Kidney (tissue), 14 donors: ENCODE data around the gene YAF2. TPM values are rescaled to one million over a fixed set of nuclear protein-coding genes. Genes with fewer than 3 reads are reported as not detected.
A peak's percentile ranks its signal among the peaks of the same experiment; 100 is the strongest.

Experiments
- DNase-seq, 5 donors: peaks; one replicate each; pipeline ENCODE4 v3.0.0-alpha.2; 2013 to 2020
- FAIRE-seq: peaks from 2 replicates; lab custom pipeline; 2012; peaks lifted over from hg19 to GRCh38; lab: Jason Lieb, UNC
- H3K27ac ChIP-seq, 2 donors: one replicate each; pipeline ENCODE4 v1.7.0; 2013; ENCODE audit warnings: low read depth in 2 of 2, low read length in 2 of 2, inconsistent platforms in 1 of 2
- H3K27me3 ChIP-seq: one replicate; pipeline ENCODE4 v1.7.1; 2013; ENCODE audit warnings: low read length, inconsistent platforms; ENCODE audit not compliant: control insufficient read depth, insufficient read depth
- H3K36me3 ChIP-seq, 3 donors: one replicate each; pipeline versions ENCODE4 v1.7.0 to v1.7.1; 2013; ENCODE audit warnings: low read length in 3 of 3, control low read depth in 1 of 3, inconsistent platforms in 1 of 3; ENCODE audit not compliant: insufficient read depth in 3 of 3, control insufficient read depth in 2 of 3
- H3K4me1 ChIP-seq, 3 donors: one replicate each; pipeline versions ENCODE4 v1.7.0 to v1.7.1; 2013; ENCODE audit warnings: low read length in 3 of 3, inconsistent platforms in 1 of 3, low read depth in 1 of 3; ENCODE audit not compliant: control insufficient read depth in 2 of 3, insufficient read depth in 2 of 3
- H3K4me3 ChIP-seq, 3 donors: one replicate each; pipeline versions ENCODE4 v1.7.0 to v1.8.1; 2013; ENCODE audit warnings: low read length in 3 of 3, control low read depth in 1 of 3, inconsistent platforms in 1 of 3
- H3K9ac ChIP-seq, 3 donors: one replicate each; pipeline versions ENCODE4 v1.7.0 to v1.7.1; 2013; ENCODE audit warnings: low read length in 3 of 3, control low read depth in 1 of 3, inconsistent platforms in 1 of 3
- H3K9me3 ChIP-seq, 3 donors: one replicate each; pipeline versions ENCODE4 v1.7.0 to v1.7.1; 2013; ENCODE audit warnings: low read length in 3 of 3, control low read depth in 1 of 3, inconsistent platforms in 1 of 3; ENCODE audit not compliant: control insufficient read depth in 2 of 3, insufficient read depth in 1 of 3
- intact Hi-C: fragments of 100-400 bp; cut with DNase I; formaldehyde crosslinking; loops from one replicate; pipeline ENCODE4 v1.11.1; 2022
- polyA plus RNA-seq: library from polyadenylated mRNA; stranded (reverse); fragments of 350-450 nt; fragmentation: Illumina TruSeq; extraction: RNeasy Lipid Tissue Mini Kit (QIAGEN cat#74804); gene quantifications from one replicate; pipeline ENCODE4 v1.2.3, GENCODE V29; 2014; ENCODE audit warnings: low read depth, low replicate concordance; ENCODE audit not compliant: insufficient read depth
- total RNA-seq: library from RNA; stranded (reverse); fragmentation: NEBNext Ultra II Directional; extraction: Animal tissue kit (Norgen Biotek cat#: 25700); gene quantifications from one replicate; pipeline ENCODE4 v1.2.1, GENCODE V29; 2021
- TF ChIP-seq, protein P1 (sequence below): IDR thresholded peaks from 3 replicates; pipeline ENCODE4 v1.5.1; 2012; ENCODE audit warnings: mild to moderate bottlenecking, moderate library complexity, borderline replicate concordance; ENCODE audit not compliant: insufficient read depth; ENCODE audit errors: extremely low read depth
- donor health status: control.
- donor health status: control.
- donor health status: control.
- donor health status: control.
- donor health status: control.
- donor health status: DM: yes; HTN: yes; CAD: no.
- donor health status: Normal renal cell carcinoma (clear cell type).

Gene YAF2
- total and polyA plus RNA-seq, 2 donors from 2014 or later, result 15.0 to 32.0 TPM

DNA sequence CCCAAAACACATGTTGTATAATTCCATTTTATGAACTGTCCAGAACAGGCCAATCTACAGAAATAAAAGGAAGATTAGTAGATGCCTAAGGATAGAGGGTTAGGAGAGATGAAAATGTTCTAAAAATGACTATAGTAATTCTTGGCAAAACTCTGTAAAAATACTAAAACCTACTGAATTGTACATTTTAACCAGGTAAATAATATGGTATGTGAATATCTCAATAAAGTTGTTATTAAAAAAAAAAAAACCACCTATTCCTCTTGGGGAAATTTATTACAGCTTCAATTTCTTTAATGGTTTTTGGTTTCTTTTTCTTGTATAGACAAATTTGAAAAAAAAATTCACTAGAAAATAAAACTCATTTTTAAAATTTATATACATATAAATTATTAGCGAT is 33.2 kb downstream of the YAF2 start:
- FAIRE-seq (peak; percentile 17), DNase-seq (no peak)
- Histone ChIP-seq H3K27me3 (no peaks in the 10 kb centered on the region), H3K4me1 (no peaks in the 10 kb centered on the region), H3K9me3 (no peaks in the 10 kb centered on the region), H3K36me3 (peaks cover 0 to 3% (median 0%) of the 10 kb centered on the region in 3 donors), H3K27ac (no peak overlapping the region), H3K4me3 (no peak overlapping the region), H3K9ac (no peak overlapping the region)
- TF ChIP-seq, protein P1, sequence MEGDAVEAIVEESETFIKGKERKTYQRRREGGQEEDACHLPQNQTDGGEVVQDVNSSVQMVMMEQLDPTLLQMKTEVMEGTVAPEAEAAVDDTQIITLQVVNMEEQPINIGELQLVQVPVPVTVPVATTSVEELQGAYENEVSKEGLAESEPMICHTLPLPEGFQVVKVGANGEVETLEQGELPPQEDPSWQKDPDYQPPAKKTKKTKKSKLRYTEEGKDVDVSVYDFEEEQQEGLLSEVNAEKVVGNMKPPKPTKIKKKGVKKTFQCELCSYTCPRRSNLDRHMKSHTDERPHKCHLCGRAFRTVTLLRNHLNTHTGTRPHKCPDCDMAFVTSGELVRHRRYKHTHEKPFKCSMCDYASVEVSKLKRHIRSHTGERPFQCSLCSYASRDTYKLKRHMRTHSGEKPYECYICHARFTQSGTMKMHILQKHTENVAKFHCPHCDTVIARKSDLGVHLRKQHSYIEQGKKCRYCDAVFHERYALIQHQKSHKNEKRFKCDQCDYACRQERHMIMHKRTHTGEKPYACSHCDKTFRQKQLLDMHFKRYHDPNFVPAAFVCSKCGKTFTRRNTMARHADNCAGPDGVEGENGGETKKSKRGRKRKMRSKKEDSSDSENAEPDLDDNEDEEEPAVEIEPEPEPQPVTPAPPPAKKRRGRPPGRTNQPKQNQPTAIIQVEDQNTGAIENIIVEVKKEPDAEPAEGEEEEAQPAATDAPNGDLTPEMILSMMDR, result no peak
- intact Hi-C loops, result no loop called here

DNA sequence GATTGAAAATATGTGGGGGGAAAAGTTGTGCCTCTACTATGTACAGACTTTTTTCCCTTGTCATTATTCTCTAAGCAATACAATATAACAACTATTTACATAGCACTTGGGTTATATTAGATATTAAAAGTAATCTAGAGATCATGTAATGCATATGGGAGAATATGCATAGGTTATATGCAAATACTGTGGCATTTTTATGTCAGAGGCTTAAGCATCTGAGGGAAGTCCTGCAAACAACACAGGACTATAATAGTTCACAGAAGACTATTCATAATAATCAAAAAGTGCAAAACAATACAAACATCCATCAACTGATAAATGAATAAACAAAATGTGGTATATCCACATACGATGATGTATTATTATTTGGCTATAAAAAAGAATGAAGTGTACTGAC is 33.7 kb downstream of the YAF2 start:
- H3K9me3 ChIP-seq, result no peaks in the 10 kb centered on the region
- no peak overlapping the region for H3K9ac ChIP-seq
- DNase-seq (no peak), FAIRE-seq (no peak)
- no peak overlapping the region for H3K27ac ChIP-seq
- H3K27me3 ChIP-seq, result no peaks in the 10 kb centered on the region
- intact Hi-C loops, result no loop called here
- no peaks in the 10 kb centered on the region for H3K4me1 ChIP-seq
- no peak overlapping the region for H3K4me3 ChIP-seq
- H3K36me3 ChIP-seq, result peaks cover 0 to 4% (median 0%) of the 10 kb centered on the region in 3 donors
- TF ChIP-seq, protein P1, result no peak

DNA sequence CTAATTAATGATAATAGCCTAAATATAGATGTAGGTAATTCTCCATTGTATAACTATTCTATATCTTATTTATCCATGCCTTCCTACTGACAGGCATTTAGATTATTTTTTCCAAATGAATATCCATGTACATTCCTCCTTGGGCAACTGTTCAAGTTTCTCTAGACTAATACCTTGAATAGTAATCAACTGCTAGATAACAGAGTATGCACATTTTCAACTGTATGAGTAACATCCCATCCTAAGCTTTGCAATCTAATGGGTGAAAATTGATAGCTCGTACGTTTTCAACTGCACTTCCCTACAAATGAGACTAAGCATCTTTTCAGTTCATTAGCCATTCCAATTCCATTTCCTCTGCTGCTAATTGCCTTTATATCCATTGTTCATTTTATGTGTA is 37.0 kb downstream of the YAF2 start:
- no peak for FAIRE-seq
- Histone ChIP-seq H3K9me3 (no peaks in the 10 kb centered on the region), H3K9ac (no peak overlapping the region)

More for the DNA sequence above, 37.0 kb downstream of the YAF2 start:
- H3K27ac ChIP-seq, result no peak overlapping the region
- intact Hi-C loops, result no loop called here
- H3K36me3 ChIP-seq, result peaks cover 0 to 4% (median 0%) of the 10 kb centered on the region in 3 donors
- H3K4me3 ChIP-seq, result no peak overlapping the region
- DNase-seq, result no peak
- TF ChIP-seq, protein P1, result no peak
- H3K4me1 ChIP-seq, result no peaks in the 10 kb centered on the region
- no peaks in the 10 kb centered on the region for H3K27me3 ChIP-seq
